ENCODE data around the gene VWA3B.

DNA sequence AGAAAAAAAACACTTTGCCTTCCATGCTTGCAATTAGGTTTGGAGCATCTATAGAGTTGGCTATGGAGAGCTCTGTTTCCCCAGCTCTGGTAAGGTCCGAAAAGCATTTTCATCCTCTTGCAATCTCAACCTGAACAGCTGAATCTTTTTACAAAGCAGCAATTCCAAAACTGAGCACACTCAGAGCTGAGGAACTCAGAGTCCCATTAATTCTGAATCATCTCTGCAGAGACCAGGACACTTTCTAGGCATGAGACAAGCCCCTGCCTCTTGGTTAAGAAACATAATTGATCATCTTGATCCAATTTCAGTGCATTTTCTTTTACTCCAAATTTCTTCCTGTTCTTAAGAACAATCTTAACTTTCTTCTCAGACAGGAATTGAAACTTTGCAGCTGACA is 263.4 kb downstream of the VWA3B start:
- no peak for TF ChIP-seq POLR2A (IDR thresholded peaks at IDR 0.05)
- TF ChIP-seq, protein P1, sequence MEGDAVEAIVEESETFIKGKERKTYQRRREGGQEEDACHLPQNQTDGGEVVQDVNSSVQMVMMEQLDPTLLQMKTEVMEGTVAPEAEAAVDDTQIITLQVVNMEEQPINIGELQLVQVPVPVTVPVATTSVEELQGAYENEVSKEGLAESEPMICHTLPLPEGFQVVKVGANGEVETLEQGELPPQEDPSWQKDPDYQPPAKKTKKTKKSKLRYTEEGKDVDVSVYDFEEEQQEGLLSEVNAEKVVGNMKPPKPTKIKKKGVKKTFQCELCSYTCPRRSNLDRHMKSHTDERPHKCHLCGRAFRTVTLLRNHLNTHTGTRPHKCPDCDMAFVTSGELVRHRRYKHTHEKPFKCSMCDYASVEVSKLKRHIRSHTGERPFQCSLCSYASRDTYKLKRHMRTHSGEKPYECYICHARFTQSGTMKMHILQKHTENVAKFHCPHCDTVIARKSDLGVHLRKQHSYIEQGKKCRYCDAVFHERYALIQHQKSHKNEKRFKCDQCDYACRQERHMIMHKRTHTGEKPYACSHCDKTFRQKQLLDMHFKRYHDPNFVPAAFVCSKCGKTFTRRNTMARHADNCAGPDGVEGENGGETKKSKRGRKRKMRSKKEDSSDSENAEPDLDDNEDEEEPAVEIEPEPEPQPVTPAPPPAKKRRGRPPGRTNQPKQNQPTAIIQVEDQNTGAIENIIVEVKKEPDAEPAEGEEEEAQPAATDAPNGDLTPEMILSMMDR (IDR thresholded peaks at IDR 0.05) = no peak

All from tibial nerve (tissue), 3 donors.